ENCODE data around the gene RBBP8NL.

RBBP8NL gene

DNA sequence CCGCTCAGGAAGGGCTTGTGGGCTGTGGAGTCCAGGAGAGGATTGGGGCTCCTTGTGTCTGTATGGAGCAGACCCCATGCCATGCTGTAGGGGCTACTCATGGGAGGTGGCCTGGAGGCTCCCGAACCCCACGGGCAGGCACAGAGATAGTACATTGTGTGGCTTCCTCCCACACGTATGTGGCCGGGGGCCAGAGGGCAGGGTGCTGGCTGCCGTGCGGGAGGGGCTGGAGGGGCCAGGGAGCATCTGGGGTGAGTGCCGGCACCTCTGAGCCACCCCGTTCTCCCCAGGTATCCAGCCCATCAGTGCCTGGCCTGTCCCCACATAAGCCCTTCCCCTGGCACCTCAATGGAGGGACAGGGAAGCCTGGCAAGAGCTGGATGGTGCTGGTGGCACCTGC, 7.6 kb downstream of the RBBP8NL start:
- no peak for DNase-seq

- no peak for DNase-seq
Measured at GRCh38 chr20:62418709-62419487, 8.4 kb downstream of the RBBP8NL start.

GRCh38 chr20:62417981-62418708, 9.2 kb downstream of the RBBP8NL start:
- no peak for DNase-seq

DNA sequence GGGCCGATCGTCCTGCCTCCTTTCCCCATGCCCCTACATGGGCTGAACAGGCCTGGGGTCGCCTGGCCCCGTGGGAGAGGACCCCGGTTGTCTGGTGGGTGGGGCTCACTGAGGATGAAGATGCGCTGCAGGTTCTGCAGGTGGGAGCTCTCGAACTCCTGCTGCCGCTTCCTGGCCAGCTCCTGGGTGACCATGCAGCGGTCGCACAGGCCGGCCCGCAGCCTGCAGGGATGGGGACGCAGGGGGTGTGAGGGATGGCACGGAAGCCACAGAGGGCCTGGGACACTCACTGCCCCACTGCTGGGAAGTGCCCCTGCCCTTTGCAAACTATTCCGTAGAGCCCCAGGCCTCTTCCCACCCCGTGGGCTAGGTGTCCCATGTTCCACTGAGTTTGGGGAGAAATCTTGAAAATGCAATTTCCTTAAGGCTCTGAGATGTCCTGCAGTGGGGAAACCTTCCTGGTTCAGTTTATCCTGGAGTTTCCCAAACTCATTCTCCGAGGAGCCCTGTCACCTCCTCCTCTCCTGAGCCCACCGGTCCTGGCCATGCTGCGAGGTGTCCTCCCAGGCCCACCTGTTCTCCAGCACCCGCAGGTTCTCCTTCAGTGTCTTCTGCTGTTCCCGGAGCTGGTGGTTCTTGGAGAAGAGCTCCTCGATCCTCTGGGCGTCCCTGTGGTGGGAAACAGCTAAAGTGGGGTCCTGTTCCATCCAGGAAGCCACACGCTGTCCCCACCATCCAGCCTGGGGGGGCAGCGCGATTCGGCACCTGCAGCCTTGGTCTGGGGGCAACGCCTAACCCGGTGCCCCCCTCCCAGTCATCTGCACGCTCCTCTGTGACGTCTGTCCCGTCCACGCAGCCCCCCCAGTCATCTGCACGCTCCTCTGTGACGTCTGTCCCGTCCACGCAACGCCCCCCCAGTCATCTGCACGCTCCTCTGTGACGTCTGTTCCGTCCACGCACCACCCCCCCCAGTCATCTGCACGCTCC, 10.4 kb downstream of the RBBP8NL start:
- no peak for DNase-seq

GRCh38 chr20:62415354-62416111, 11.8 kb downstream of the RBBP8NL start:
- no peak for DNase-seq

GRCh38 chr20:62413896-62414481, 13.3 kb downstream of the RBBP8NL start:
- peak; percentile 33 for DNase-seq

DNA sequence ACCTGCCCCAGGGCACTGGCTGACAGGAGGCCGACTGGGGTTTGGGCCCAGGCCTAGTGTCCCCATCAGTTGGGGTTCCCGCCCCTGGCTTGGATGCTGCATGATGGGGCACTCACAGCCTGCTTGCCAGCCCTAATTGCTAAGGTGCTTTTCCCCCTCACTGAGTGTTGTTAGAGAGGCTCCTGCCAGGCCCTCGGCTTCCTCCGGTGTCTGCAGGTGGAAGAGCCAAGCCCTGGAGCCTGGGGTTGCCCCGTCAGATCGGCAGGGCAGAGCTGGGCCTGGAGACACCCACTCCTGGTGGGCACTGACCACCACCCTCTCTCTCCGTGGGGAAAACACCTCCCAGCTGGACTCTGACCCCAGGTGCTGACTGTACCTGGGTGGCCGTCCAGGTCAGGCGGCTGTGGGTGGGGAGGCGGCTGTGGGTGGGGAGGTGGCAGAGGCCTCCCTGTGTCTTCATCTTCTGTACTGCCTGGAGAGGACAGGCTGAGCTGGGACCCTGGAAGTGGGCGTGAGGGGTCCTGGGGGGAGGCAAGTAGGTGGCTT, 14.2 kb downstream of the RBBP8NL start:
- no peak for DNase-seq

GRCh38 chr20:62412194-62413024, 14.9 kb downstream of the RBBP8NL start:
- no peak for DNase-seq

DNA sequence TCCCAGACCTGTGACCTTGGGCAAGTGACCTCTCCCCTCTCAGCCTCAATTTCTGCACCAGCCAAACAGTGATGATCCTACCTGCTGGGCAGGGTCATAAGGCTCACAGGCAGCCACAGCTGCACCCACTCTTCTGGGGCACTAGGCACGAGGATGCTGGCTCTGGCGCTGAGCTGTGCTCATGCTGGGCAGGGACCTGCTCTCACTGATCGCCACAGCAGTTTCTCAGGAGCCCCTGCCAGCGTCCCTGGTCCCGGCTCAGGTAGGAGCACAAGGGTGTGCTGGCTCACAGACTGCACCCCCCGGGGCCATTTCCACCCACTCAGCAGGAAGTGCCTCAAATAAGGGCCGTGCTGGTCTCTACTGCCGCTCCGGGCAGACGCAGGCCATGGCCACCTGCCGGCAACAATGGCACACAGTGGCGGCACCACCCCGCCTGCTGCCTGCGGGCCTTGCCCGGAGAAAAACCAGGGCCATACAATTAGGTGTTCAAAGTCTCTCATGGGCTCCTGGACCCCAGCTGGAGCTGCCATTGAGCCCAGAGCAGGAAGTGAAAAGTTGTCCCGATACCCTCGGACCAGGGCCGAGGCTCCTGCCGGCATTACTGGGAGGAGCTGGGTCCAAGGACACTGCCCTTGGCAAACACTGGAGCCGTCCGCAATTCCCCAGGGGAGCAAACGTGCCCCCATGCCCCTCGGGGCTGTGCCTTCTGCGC, 15.7 kb downstream of the RBBP8NL start:
- no peak for DNase-seq

GRCh38 chr20:62410746-62411478, 16.4 kb downstream of the RBBP8NL start:
- no peak for DNase-seq

GRCh38 chr20:62409931-62410745, 17.2 kb downstream of the RBBP8NL start:
- DNase-seq = peak; percentile 77

DNA sequence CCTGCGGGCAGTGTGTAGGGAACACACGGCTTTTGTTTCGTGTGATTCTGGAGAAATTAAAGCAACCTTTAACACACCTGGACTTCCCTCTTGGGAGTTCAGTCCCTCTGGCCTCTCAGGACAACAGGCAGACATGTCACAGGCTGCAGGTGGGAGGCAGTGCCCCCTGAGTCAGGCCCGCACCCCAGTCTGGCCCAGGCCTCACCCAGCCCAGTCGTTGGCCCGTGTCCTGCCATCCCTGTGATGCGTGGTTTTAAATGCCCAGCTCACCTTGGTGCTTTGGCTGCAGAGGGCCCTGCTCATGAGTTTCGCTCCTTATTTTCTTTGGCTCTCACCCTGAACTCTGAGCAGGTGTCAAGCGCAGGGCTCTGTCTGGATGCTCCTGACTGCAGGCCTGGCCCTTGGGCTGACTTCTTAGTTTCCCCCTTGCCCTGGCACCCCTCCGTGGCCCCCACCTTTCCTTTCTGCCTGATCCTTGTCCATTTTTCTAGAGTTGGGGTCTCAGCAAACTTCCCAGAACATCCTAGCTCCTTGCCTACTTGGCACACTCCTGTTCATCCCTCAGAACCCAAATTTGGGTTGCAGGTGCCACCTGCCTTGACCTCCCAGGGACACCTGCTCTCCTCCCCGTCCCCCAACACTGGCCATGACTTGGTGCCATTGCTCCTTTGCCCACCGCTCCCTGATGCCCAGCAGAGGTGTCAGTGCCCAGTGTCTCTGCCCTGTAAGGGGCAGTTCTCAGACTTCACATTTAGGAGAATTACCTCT, 18.1 kb downstream of the RBBP8NL start:
- DNase-seq = no peak

- DNase-seq = no peak
Measured at GRCh38 chr20:62408640-62409039, 18.7 kb downstream of the RBBP8NL start.

DNA sequence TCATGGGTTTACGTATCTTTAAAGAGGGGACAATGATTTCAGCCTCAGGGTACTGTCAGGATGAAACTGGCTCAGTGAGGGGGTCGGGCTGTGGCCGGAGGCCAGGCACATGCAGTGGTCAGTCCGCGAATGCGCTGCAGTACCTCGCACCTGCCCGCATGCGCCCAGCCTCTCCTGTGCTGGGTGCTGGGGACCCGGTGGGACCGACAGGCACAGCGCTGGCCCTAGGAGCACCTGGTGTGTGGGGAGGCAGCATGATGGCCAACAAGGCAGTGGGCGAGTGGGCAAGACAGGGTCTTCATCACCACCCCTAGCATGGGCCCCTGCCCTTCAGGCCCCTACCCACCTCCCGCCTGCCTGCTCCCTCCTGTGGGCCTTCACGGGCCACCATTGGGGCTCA, 19.3 kb downstream of the RBBP8NL start:
- no peak for DNase-seq

- DNase-seq = peak; percentile 98
Measured at GRCh38 chr20:62407221-62407992, 19.9 kb downstream of the RBBP8NL start, which contains the start of gene CABLES2. Gene CABLES2, minus strand, starts transcription at chr20:62407285. Its CDS starts 9 bp downstream, at chr20:62407276.

GRCh38 chr20:62406635-62407176, 20.6 kb downstream of the RBBP8NL start:
- DNase-seq = no peak

Data from hematopoietic multipotent progenitor cell treated with erythropoietin and hydrocortisone succinate and interleukin-3 and kit ligand, for 4 days (in vitro differentiated cells).